HepG2 (cell line): ENCODE measurements around the gene NTM. TPM values are rescaled to one million over a fixed set of nuclear protein-coding genes. Genes with fewer than 3 reads are reported as not detected.

ENCODE experiments used
- ATAC-seq: fragments of 200-7000 bp; cut with Tn5 transposase; 3 replicates; pipeline ENCODE4 v1.9.1; 2020; ENCODE audit warnings: mild to moderate bottlenecking, moderate library complexity
- BruUV-seq: library from RNA; stranded (reverse); fragments of 400-500 nt; replicated peaks from 2 replicates; lab custom pipeline; 2021; lab: Mats Ljungman, UMichigan
- CTCF ChIA-PET: fragments of 300-600 bp; formaldehyde crosslinking; extraction: SDS; loops from one replicate; lab custom pipeline; 2021; ENCODE audit warnings: low total read pairs, inconsistent platforms, low intra/inter-chr PET ratio; lab: Yijun Ruan, JAX
- POLR2A ChIA-PET: fragments of 350-600 bp; sonication (Branson Sonifier 250); formaldehyde crosslinking; loops from one replicate; lab custom pipeline; 2020; ENCODE audit warnings: antibody characterized with exemption, inconsistent platforms; lab: Yijun Ruan, JAX
- DNase-seq: peaks from one replicate; pipeline ENCODE4 v3.0.0-alpha.2; 2015; ENCODE audit warnings: low spot score
- FAIRE-seq: peaks from 3 replicates; lab custom pipeline; 2011; peaks lifted over from hg19 to GRCh38; lab: Jason Lieb, UNC
- H2AFZ ChIP-seq: one replicate; pipeline ENCODE4 v1.6.1; 2011; ENCODE audit warnings: low read length, inconsistent platforms
- H3K27ac ChIP-seq: fragments of 300-600 bp; 3 replicates; pipeline ENCODE4 v1.8.0; 2011; ENCODE audit warnings: mixed run types, mild to moderate bottlenecking, mixed read lengths, low read length, inconsistent platforms; ENCODE audit not compliant: insufficient read depth; ENCODE audit errors: extremely low read length
- H3K27me3 ChIP-seq, 2 experiments: fragments of 200-600 bp in 1 of 2; 2 replicates in 1 of 2; 3 replicates in 1 of 2; pipeline versions ENCODE4 v1.6.0 to v1.8.0; 2011; ENCODE audit warnings: low read length in 2 of 2, mild to moderate bottlenecking in 2 of 2, moderate library complexity in 2 of 2, inconsistent platforms in 1 of 2; ENCODE audit not compliant: insufficient read depth in 2 of 2, control insufficient read depth in 1 of 2
- H3K36me3 ChIP-seq, 2 experiments: fragments of 200-600 bp in 1 of 2; replicated peaks in 1 of 2; 2 replicates in 1 of 2; 3 replicates in 1 of 2; pipeline versions ENCODE4 v1.5.1 to v1.8.0; 2011; ENCODE audit warnings: low read length in 2 of 2, inconsistent platforms in 1 of 2; ENCODE audit not compliant: insufficient read depth in 2 of 2, control insufficient read depth in 1 of 2
- H3K4me1 ChIP-seq: 2 replicates; pipeline ENCODE4 v1.5.1; 2012; ENCODE audit warnings: low read length, inconsistent platforms; ENCODE audit not compliant: insufficient read depth
- H3K4me2 ChIP-seq: 2 replicates; pipeline ENCODE4 v1.6.0; 2011; ENCODE audit warnings: low read depth, low read length, inconsistent platforms
- H3K4me3 ChIP-seq, 3 experiments: fragments of 200-600 bp in 1 of 3; sonication (generic), shearing (Covaris generic) in 1 of 3; replicated peaks in 1 of 3; 2 replicates each; pipeline ENCODE4 v1.5.1; 2011 to 2016; ENCODE audit warnings: low read length in 3 of 3, inconsistent platforms in 2 of 3, low read depth in 2 of 3, mild to moderate bottlenecking in 2 of 3, control low read depth in 1 of 3, mixed read lengths in 1 of 3; ENCODE audit not compliant: insufficient read depth in 1 of 3
- H3K79me2 ChIP-seq: one replicate; pipeline ENCODE4 v1.6.1; 2011; ENCODE audit warnings: low read length, inconsistent platforms; ENCODE audit not compliant: insufficient read depth
- H3K9ac ChIP-seq: 2 replicates; pipeline ENCODE4 v1.6.0; 2011; ENCODE audit warnings: mild to moderate bottlenecking, low read depth, low read length, inconsistent platforms; ENCODE audit not compliant: insufficient read depth
- H3K9me3 ChIP-seq: 2 replicates; pipeline ENCODE4 v1.5.1; 2012; ENCODE audit warnings: mild to moderate bottlenecking, low read length
- H4K20me1 ChIP-seq: 2 replicates; pipeline ENCODE4 v1.6.0; 2011; ENCODE audit warnings: inconsistent platforms, mild to moderate bottlenecking, low read length, moderate library complexity; ENCODE audit not compliant: insufficient read depth
- AGO1 ChIP-seq: fragments of 200-400 bp; formaldehyde crosslinking; IDR thresholded peaks from 2 replicates; pipeline ENCODE4 v1.6.1; 2017; ENCODE audit warnings: mild to moderate bottlenecking, low read depth, low read length, moderate library complexity; ENCODE audit not compliant: poor library complexity, severe bottlenecking
- KLF11 ChIP-seq: IDR thresholded peaks from 2 replicates; pipeline ENCODE4 v1.6.1; 2016; ENCODE audit warnings: missing compliant biosample characterization
- SMAD3 ChIP-seq: sonication (generic); formaldehyde crosslinking; IDR thresholded peaks from 2 replicates; pipeline ENCODE4 v1.4.0; 2020; ENCODE audit warnings: missing genetic modification reagents
- SRSF4 ChIP-seq: fragments of 200-400 bp; formaldehyde crosslinking; IDR thresholded peaks from one replicate; pipeline ENCODE4 v1.6.1; 2018; ENCODE audit warnings: mild to moderate bottlenecking, low read depth, low read length, moderate library complexity; ENCODE audit not compliant: poor library complexity, severe bottlenecking
- TEF ChIP-seq: sonication (generic); formaldehyde crosslinking; IDR thresholded peaks from 2 replicates; pipeline ENCODE4 v1.5.0; 2020; ENCODE audit warnings: missing genetic modification reagents
- ZBTB14 ChIP-seq: sonication (generic); formaldehyde crosslinking; IDR thresholded peaks from 2 replicates; pipeline ENCODE4 v1.4.0; 2020; ENCODE audit warnings: missing genetic modification reagents
- WGBS: methylation state at CpG from one replicate; pipeline ENCODE4 v1.1.6; 2017; ENCODE audit warnings: low lambda C conversion rate; 5-methylcytosine and 5-hydroxymethylcytosine counted together
- in situ Hi-C: cut with HindIII; loops from 2 replicates; pipeline ENCODE4 v1.10.0; 2017; ENCODE audit warnings: low pct_unique_long_range_greater_than_20kb; ENCODE audit not compliant: extremely low pct_ligation_motif_present
- intact Hi-C: fragments of 100-400 bp; cut with micrococcal nuclease; formaldehyde crosslinking; loops from one replicate; pipeline ENCODE4 v1.10.0; 2022; ENCODE audit not compliant: unreplicated experiment
- polyA plus RNA-seq, 8 experiments: library from polyadenylated mRNA; depleted of rRNA in 3 of 8; stranded (reverse) in 7 of 8; unstranded in 1 of 8; fragments of >200 nt; fragmentation: Illumina TruSeq in 4 of 8; extraction: Trizol in 4 of 8; gene quantifications; 2 replicates each; pipeline versions ENCODE4 v1.2.1 to v1.2.3, GENCODE V29; 2011 to 2016; ENCODE audit warnings: low read depth in 4 of 8, missing spikeins in 1 of 8, mixed read lengths in 1 of 8; ENCODE audit not compliant: insufficient read depth in 1 of 8
- total RNA-seq, 5 experiments: library from RNA; depleted of rRNA; stranded (reverse); fragments of >200 nt; fragmentation: Illumina TruSeq; extraction: Trizol; gene quantifications; 2 replicates each; pipeline ENCODE4 v1.2.3, GENCODE V29; 2016; ENCODE audit warnings: low read depth in 1 of 5

The NTM gene
- total and polyA plus RNA-seq, 2 of the 13 experiments (the other 11 are each of a cell fraction or from before 2014, with no cell fraction given): not detected

GRCh38 chr11:131683131-131683530 is 312.7 kb downstream of the NTM start:
- BruUV-seq: no TSS peak
- WGBS: 5% methylated on average over 5 of the region's 5 CpGs
- H3K79me2 ChIP-seq: no peaks in the 10 kb centered on the region
- ChIA-PET CTCF (no interaction called here), POLR2A (no interaction called here)
- H3K9ac ChIP-seq: no peak overlapping the region
- no peaks in the 10 kb centered on the region for H3K36me3 ChIP-seq
- FAIRE-seq (no peak), ATAC-seq (no peak), DNase-seq (no peak)
- H3K27me3 ChIP-seq: peaks cover 4 to 49% of the 10 kb centered on the region in 2 experiments
- intact Hi-C loops: no loop called here
- no peak overlapping the region for H2AFZ ChIP-seq
- H3K4me1 ChIP-seq: no peaks in the 10 kb centered on the region
- no peaks in the 10 kb centered on the region for H3K9me3 ChIP-seq
- H3K27ac ChIP-seq: no peak overlapping the region
- in situ Hi-C loops: loop anchor here (25.0 kb wide), 1 partner anchor 1379 kb away; no protein-coding TSS in a partner anchor
- no peak overlapping the region for H3K4me2 ChIP-seq
- TF ChIP-seq TEF (CRISPR knock-in tag) (no peak), SRSF4 (no peak), AGO1 (no peak), ZBTB14 (no peak), KLF11 (CRISPR knock-in tag) (no peak)
- no peak overlapping the region for H3K4me3 ChIP-seq
- H4K20me1 ChIP-seq: no peaks in the 10 kb centered on the region

GRCh38 chr11:131683666-131684065 is 313.3 kb downstream of the NTM start:
- Histone ChIP-seq H3K9me3 (no peaks in the 10 kb centered on the region), H3K27me3 (peaks cover 4 to 54% of the 10 kb centered on the region in 2 experiments), H3K27ac (no peak overlapping the region), H3K4me3 (no peak overlapping the region), H3K36me3 (no peaks in the 10 kb centered on the region), H3K79me2 (no peaks in the 10 kb centered on the region), H3K4me1 (no peaks in the 10 kb centered on the region), H2AFZ (no peak overlapping the region), H3K9ac (no peak overlapping the region), H4K20me1 (no peaks in the 10 kb centered on the region), H3K4me2 (no peak overlapping the region)
- WGBS: 8% methylated on average over 6 of the region's 11 CpGs
- no peak for DNase-seq
- in situ Hi-C loops: loop anchor here (25.0 kb wide), 1 partner anchor 1379 kb away; no protein-coding TSS in a partner anchor
- CTCF ChIA-PET: no interaction called here
- no TSS peak for BruUV-seq
- no peak for TF ChIP-seq SMAD3 (CRISPR knock-in tag)
- intact Hi-C loops: no loop called here
- no peak for ATAC-seq
- POLR2A ChIA-PET: no interaction called here
- no peak for FAIRE-seq
